ENCODE results near the gene OSBP. TPM values are rescaled to one million over a fixed set of nuclear protein-coding genes. Genes with fewer than 3 reads are reported as not detected.
A peak's percentile ranks its signal among the peaks of the same experiment; 100 is the strongest.

OSBP gene, protein sequence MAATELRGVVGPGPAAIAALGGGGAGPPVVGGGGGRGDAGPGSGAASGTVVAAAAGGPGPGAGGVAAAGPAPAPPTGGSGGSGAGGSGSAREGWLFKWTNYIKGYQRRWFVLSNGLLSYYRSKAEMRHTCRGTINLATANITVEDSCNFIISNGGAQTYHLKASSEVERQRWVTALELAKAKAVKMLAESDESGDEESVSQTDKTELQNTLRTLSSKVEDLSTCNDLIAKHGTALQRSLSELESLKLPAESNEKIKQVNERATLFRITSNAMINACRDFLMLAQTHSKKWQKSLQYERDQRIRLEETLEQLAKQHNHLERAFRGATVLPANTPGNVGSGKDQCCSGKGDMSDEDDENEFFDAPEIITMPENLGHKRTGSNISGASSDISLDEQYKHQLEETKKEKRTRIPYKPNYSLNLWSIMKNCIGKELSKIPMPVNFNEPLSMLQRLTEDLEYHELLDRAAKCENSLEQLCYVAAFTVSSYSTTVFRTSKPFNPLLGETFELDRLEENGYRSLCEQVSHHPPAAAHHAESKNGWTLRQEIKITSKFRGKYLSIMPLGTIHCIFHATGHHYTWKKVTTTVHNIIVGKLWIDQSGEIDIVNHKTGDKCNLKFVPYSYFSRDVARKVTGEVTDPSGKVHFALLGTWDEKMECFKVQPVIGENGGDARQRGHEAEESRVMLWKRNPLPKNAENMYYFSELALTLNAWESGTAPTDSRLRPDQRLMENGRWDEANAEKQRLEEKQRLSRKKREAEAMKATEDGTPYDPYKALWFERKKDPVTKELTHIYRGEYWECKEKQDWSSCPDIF
- total RNA-seq (2014; rRNA removed; shearing (Covaris generic)) (17.2 and 26.4 TPM in 2 replicates), polyA plus RNA-seq (2016; fragmentation: Nextera tagmentation; extraction: Ambion mirVana) (10.7 and 12.8 TPM in 2 replicates)

DNA sequence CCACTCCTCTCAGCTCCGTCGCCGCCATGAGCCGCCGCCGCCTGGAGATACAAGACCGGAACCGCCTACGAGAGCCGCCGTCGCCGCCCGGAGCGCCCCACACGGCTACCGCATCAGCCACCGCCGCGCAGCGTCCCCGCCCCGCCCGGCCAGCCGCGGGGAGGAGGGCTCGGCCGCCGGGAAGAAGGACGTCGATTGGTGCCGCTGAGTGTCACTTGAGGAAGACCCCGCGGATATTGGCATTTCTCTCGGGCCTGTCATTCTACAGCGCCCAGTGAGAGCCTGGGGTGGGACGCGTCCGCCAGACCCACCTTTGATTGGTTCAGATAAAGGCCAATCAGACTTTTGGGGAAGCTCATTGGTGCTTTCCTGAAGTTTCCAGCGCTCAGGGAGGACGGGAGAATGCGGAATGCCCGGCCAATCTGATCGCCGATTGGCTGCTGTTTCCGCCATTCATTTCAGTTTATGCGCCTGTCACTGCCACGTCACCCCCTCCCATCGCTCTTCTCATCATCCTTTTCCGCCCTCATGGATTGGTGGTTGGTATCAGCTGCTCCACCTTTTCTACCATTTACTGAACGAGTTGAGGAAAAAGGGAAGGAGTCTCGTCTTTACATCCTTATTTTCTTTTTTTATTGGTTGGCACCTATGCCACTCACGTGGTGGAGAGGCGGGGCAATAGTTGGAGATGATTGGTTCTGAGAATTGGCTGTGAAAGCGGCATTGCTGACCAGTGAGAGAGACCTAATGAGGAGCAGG, at the start of gene OSBP:
Gene OSBP, minus strand, starts transcription at position 138 of the 759 bp plus-strand sequence. Its CDS starts 110 bp downstream, at position 28.
- TF ChIP-seq EZH2 (IDR thresholded peaks at IDR 0.05; ENCODE audit: insufficient read depth, poor library complexity, severe bottlenecking), result no peak
- no peak for TF ChIP-seq EZH2phosphoT487 (IDR thresholded peaks at IDR 0.05; ENCODE audit: insufficient read depth, low read depth)
- WGBS, 2 experiments (ENCODE audit: low coverage in 1 of 2, low lambda C conversion rate in 2 of 2, missing lambda C conversion rate in 2 of 2), result 0 to 1% methylated on average over 38 to 54 of the region's 55 CpGs
- in situ Hi-C loops (cut with MboI), result no loop called here
- peak within 1 kb of the TSS; percentile 99 for H2AFZ ChIP-seq
- H3K36me3 ChIP-seq (ENCODE audit: low read depth), result no peaks in the 10 kb centered on the region
- H3K9ac ChIP-seq, result peak within 1 kb of the TSS; percentile 89
- peak within 1 kb of the TSS; percentile 97 for H3K4me3 ChIP-seq
- H3K9me2 ChIP-seq (ENCODE audit: insufficient read depth), result no peaks in the 10 kb centered on the region
- H3K4me1 ChIP-seq (ENCODE audit: insufficient read depth), result peaks cover 31% of the 10 kb centered on the region
- no peaks in the 10 kb centered on the region for H3K9me3 ChIP-seq (ENCODE audit: low read depth)
- peak within 1 kb of the TSS; percentile 99 for H3K4me2 ChIP-seq (ENCODE audit: unreplicated experiment)
- H4K20me1 ChIP-seq (ENCODE audit: insufficient read depth), result 0 out of 2 replicates have a peak, but pooled peaks cover 6% of the 10 kb centered on the region
- no peaks in the 10 kb centered on the region for H3K27me3 ChIP-seq (replicated peaks; ENCODE audit: insufficient read depth)
- peaks cover 21% of the 10 kb centered on the region for H3F3A ChIP-seq (ENCODE audit: insufficient read depth)
- peak within 1 kb of the TSS; percentile 85 for H3K27ac ChIP-seq
- peak; percentile 99 for DNase-seq
- peaks cover 44% of the 10 kb centered on the region for H3K79me2 ChIP-seq (ENCODE audit: insufficient read depth)

DNA sequence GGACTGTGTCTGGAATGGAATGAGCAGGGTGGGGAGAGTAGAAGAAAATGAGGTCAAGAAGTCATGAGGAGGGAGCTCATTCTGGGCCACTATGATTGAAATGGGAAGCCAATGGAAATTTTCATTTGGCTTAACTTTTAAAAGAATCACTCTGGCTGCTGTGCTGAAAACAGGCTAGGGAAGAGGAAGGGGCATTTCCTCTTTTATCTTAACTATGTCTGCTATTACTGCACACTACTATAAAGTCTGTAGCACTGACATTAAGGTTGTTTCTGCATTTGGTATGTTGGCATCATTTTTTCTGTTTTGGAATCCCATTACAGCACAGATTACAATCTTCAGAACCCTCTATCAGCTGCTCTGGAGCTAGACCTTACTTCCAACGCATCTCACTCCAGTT, 45.0 kb upstream of the OSBP start:
- 94 to 100% methylated on average over 1 of the region's 1 CpG for WGBS, 2 experiments (ENCODE audit: low coverage in 1 of 2, low lambda C conversion rate in 2 of 2, missing lambda C conversion rate in 2 of 2)
- Histone ChIP-seq H3K27me3 (replicated peaks; ENCODE audit: insufficient read depth) (no peaks in the 10 kb centered on the region), H3K4me3 (no peak overlapping the region), H3K9me2 (ENCODE audit: insufficient read depth) (no peaks in the 10 kb centered on the region), H3K27ac (no peak overlapping the region), H3K4me2 (ENCODE audit: unreplicated experiment) (no peak overlapping the region), H3K9ac (0 out of 2 replicates have a peak overlapping the region, but pooled peaks have one; percentile 17), H3K4me1 (ENCODE audit: insufficient read depth) (peaks cover 14% of the 10 kb centered on the region; the same call in 1 of the 2 replicates), H3F3A (ENCODE audit: insufficient read depth) (0 out of 2 replicates have a peak, but pooled peaks cover 8% of the 10 kb centered on the region), H3K36me3 (ENCODE audit: low read depth) (peaks cover 95% of the 10 kb centered on the region), H4K20me1 (ENCODE audit: insufficient read depth) (peaks cover 6% of the 10 kb centered on the region; the same call in 1 of the 2 replicates), H2AFZ (no peak overlapping the region), H3K79me2 (ENCODE audit: insufficient read depth) (peaks cover 86% of the 10 kb centered on the region), H3K9me3 (ENCODE audit: low read depth) (no peaks in the 10 kb centered on the region)
- TF ChIP-seq EZH2phosphoT487 (IDR thresholded peaks at IDR 0.05; ENCODE audit: insufficient read depth, low read depth) (no peak), EZH2 (IDR thresholded peaks at IDR 0.05; ENCODE audit: insufficient read depth, poor library complexity, severe bottlenecking) (no peak)
- DNase-seq, result no peak
- in situ Hi-C loops (cut with MboI), result no loop called here

DNA sequence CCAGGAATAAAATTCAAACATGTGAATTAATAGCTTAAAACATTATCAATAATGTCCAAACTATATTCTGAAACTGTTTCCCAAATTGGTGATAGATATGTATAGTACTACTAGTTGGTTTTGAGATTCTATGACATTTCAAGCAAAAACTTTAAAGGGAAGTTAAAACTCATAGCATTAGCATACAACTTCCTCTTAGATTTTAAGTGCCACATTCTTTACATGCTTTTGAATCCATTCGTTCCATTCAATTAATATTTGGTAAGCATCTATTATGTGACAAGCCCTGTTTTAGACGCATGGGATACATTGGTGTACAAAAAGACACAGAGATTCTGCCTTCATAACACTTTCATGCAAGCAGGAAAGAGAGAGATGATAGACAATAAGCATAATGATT, 44.4 kb upstream of the OSBP start:
- Histone ChIP-seq H3K9me3 (ENCODE audit: low read depth) (no peaks in the 10 kb centered on the region), H3K9ac (0 out of 2 replicates have a peak overlapping the region, but pooled peaks have one; percentile 17), H3K36me3 (ENCODE audit: low read depth) (peaks cover 93% of the 10 kb centered on the region), H3K4me3 (no peak overlapping the region), H3K79me2 (ENCODE audit: insufficient read depth) (peaks cover 79% of the 10 kb centered on the region), H3K4me1 (ENCODE audit: insufficient read depth) (peaks cover 14% of the 10 kb centered on the region; the same call in 1 of the 2 replicates), H3K27ac (no peak overlapping the region), H3K4me2 (ENCODE audit: unreplicated experiment) (no peak overlapping the region), H2AFZ (no peak overlapping the region), H4K20me1 (ENCODE audit: insufficient read depth) (peaks cover 6% of the 10 kb centered on the region; the same call in 1 of the 2 replicates), H3F3A (ENCODE audit: insufficient read depth) (0 out of 2 replicates have a peak, but pooled peaks cover 8% of the 10 kb centered on the region), H3K9me2 (ENCODE audit: insufficient read depth) (no peaks in the 10 kb centered on the region), H3K27me3 (replicated peaks; ENCODE audit: insufficient read depth) (no peaks in the 10 kb centered on the region)
- 69 to 74% methylated on average over 2 of the region's 2 CpGs for WGBS, 2 experiments (ENCODE audit: low coverage in 1 of 2, low lambda C conversion rate in 2 of 2, missing lambda C conversion rate in 2 of 2)
- TF ChIP-seq EZH2phosphoT487 (IDR thresholded peaks at IDR 0.05; ENCODE audit: insufficient read depth, low read depth) (no peak), EZH2 (IDR thresholded peaks at IDR 0.05; ENCODE audit: insufficient read depth, poor library complexity, severe bottlenecking) (no peak)
- in situ Hi-C loops (cut with MboI), result no loop called here
- no peak for DNase-seq

Measured in GM23248 (cell line).